ENCODE data around the gene LIG1.
"Not testable (repeated sequence)": the region's sequence is repeated elsewhere in the genome, so short reads cannot be mapped to it uniquely, and the experiment has no call there.

Gene LIG1

GRCh38 chr19:48120505-48120904, 49.6 kb downstream of the LIG1 start:
- no peak for DNase-seq

- no peak for DNase-seq
These were observed 52.0 kb downstream of the LIG1 start for GRCh38 chr19:48118131-48118517.

GRCh38 chr19:48117515-48118130, 52.5 kb downstream of the LIG1 start:
- DNase-seq = no peak

GRCh38 chr19:48113190-48113917, 56.8 kb downstream of the LIG1 start:
- no peak for DNase-seq

GRCh38 chr19:48111280-48111679, 58.9 kb downstream of the LIG1 start:
- DNase-seq = no peak

- peak; percentile 77 for DNase-seq
These were observed 59.7 kb downstream of the LIG1 start, which contains the start of gene PLA2G4C for GRCh38 chr19:48110350-48110966. TSS of gene PLA2G4C (minus strand) at chr19:48110817. CDS start at chr19:48106529, 4,288 bp downstream.

GRCh38 chr19:48108997-48109782, 61.0 kb downstream of the LIG1 start:
- DNase-seq = no peak

- no peak for DNase-seq
These were observed 66.2 kb downstream of the LIG1 start for GRCh38 chr19:48103922-48104321.

- no peak for DNase-seq
These were observed 67.0 kb downstream of the LIG1 start for GRCh38 chr19:48102870-48103751.

GRCh38 chr19:48095612-48096175, 74.5 kb downstream of the LIG1 start:
- no peak for DNase-seq

GRCh38 chr19:48094855-48095203, 75.3 kb downstream of the LIG1 start:
- no peak for DNase-seq

- no peak for DNase-seq
These were observed 75.9 kb downstream of the LIG1 start for GRCh38 chr19:48094129-48094854.

- not testable (repeated sequence) for DNase-seq
These were observed 78.9 kb downstream of the LIG1 start for GRCh38 chr19:48091111-48091718.

- DNase-seq = no peak
These were observed 79.8 kb downstream of the LIG1 start for GRCh38 chr19:48090281-48090802.

- DNase-seq = not testable (repeated sequence)
These were observed 81.2 kb downstream of the LIG1 start for GRCh38 chr19:48088991-48089390.

GRCh38 chr19:48085904-48086864, 84.0 kb downstream of the LIG1 start:
- no peak for DNase-seq

- no peak for DNase-seq
These were observed 85.1 kb downstream of the LIG1 start for GRCh38 chr19:48085076-48085475.

GRCh38 chr19:48081106-48081505, 89.0 kb downstream of the LIG1 start:
- no peak for DNase-seq

GRCh38 chr19:48070177-48070769, 99.9 kb downstream of the LIG1 start:
- not testable (repeated sequence) for DNase-seq

Data from KG1 (cell line).